ENCODE measurements around the gene DAND5.

The DAND5 gene

DNA sequence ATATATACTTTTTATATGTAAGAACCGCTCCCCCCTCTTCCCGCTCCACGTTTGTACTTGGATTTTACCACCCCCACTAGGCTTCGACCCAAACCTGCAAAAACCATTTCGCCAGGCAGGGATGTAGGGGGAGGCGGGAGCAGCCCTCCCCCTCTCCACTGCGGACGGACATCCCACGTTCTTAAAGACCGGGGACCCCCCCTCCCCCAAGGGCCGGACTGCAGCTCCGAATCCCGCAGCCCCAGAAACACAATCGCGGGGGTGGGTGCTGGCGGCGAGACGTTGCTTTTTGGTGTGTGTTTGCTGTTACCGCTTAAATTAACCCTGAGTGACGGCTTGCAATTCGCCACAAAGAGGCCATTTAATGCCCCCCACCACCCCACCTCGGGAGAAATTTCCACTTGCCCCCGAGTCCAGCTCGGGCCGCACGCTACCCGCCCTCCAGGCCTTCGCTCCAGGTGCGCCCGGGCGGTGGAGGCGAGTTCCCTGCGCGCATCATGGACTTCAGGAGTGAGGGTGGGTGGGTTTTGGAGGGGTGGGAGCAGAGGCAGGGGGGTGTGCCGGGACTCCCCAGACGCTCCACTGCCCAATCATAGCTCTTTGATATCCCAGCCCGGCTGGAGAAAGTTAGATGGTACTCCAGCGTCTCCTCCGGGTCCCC lies 41.7 kb downstream of the DAND5 start:
- DNase-seq, result no peak

DNA sequence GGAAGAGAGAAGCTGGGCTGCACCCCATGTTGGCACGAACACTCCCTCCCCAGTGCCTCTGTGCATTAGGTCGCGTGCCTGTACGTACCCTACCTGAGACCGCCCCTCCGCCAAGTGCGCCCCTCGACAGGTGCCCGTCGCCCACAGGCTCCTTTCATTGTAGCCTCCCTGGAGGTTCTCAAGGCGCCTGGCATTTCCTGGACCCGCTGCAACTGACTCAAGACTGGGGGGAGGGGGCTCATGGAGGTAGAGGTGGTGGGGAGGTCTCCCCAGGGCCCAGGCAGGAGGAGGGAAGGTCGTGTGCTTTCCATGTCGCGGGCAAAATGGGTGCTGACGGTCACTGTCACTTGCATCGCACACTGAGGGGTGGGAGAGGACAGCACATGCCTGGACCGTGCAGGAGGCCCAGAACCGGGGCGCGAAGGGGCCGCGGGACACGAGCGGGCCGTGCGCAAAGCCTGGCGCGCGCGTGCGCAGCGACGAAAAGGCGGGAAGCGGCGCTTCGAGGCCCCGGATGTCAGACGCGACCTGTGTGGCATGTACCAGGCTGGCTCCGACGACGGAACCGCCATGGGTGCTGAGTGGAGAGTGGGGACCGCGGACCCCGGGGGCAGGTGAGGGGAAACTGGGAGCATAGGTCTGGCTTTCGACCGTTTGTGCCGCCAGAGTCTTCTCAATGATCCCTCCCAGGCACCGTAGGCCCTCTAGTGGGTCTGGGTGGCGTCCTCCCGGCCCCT lies 42.4 kb downstream of the DAND5 start:
- no peak for DNase-seq

DNA sequence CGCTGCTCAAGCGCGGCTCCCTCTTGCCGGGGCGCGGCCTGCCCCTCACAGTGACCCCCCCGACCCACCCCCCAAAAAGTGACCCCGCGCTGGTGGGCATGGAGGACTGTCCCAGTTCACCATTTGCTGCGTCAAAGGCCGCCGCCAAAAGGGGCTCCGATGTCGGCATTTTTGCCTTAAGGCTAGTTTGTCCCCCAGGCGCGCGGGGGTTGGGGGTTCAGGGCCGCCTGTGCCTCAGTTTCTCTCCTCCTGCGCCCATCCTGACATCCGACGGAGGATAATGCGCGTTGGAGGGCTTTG lies 43.0 kb downstream of the DAND5 start:
- no peak for DNase-seq

DNA sequence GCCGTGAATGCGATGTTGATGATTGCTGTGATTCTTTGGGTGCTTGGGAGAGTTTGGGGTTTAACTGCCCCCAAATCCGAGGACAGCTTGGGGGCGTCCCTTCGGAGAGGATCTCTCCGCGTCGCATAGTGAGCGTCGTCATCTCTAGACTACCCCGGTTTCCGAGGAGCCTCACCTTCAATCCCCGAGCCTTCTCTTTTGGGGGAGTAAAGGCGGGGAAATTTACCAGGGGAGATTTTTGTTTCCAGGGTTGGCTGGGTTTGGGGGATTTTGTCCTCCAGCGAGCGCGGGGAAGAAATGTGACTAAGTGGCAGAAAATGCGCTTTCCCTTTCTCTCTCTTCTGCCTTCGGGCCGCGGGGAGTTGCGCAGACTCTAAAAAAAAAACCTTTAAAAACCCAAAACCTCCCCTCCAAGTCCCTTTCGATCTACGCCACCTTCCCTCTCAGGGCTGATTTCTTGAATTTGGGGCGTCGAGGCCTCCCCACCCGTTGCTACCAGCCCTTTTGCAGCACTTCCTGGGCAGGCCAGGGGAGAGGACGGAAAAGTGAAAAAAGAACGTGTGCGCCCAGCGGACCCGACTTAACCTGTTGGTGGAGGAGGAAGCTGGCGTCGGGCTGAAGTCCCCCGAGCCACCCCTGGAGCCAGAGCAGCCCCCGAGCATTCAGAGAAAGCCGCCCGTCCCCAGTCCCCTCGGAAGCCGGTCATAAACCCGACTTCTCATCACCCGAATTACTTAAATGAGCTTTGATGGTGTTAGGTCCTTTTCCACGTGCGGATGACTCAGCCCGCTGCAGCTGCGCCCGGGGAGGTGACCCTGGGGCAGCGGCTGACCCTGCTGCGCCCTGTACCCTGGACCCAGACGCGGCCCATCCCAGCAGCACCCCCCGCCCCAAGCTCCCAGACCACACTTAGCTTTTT lies 43.6 kb downstream of the DAND5 start:
- DNase-seq, result peak in 1 of 2 donors; percentile 36

DNA sequence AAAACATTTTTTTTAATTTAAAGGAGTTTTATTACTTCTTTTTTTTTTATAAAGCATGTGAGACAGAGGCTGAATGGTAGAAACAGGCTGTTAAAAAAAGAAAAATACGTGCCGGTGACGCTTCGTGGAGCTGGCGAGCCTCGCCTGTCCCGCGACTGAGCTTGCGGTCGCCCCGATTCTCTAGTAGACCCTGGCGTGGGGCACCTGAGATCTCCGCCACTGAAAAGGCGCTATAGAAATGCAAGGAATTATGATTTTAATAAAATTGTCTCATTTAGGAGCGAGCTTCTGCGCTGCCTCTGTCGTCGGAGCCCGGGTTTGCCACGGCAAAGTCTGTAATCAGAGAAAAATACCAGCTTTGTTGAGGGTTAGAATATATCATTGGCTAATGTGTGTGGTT lies 44.3 kb downstream of the DAND5 start:
- no peak for DNase-seq

GRCh38 chr19:13014101-13014920 lies 44.9 kb downstream of the DAND5 start:
- no peak for DNase-seq

DNA sequence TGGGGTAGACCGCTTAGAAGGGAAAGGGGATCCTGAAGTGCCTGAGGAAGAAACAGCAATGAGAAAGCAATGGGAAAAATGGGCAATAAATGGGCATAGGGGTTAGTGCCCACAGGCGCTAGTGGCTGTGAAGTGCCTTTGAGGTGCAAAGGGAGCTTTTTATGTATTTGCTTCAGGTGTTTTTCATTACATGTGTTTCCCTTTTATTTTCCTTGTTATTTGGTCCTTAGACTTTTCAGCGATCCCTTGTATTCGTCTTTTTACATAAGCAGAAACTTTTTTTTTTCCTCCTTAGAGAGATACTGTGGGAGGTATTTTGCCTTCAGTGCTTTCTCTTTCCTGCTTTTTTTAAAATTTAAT lies 45.5 kb downstream of the DAND5 start:
- DNase-seq, result no peak

- DNase-seq, result no peak
Measured at GRCh38 chr19:13015361-13016223, 46.2 kb downstream of the DAND5 start.

GRCh38 chr19:13016245-13016627 lies 46.9 kb downstream of the DAND5 start:
- DNase-seq, result no peak

GRCh38 chr19:13016628-13017305 lies 47.4 kb downstream of the DAND5 start:
- no peak for DNase-seq

DNA sequence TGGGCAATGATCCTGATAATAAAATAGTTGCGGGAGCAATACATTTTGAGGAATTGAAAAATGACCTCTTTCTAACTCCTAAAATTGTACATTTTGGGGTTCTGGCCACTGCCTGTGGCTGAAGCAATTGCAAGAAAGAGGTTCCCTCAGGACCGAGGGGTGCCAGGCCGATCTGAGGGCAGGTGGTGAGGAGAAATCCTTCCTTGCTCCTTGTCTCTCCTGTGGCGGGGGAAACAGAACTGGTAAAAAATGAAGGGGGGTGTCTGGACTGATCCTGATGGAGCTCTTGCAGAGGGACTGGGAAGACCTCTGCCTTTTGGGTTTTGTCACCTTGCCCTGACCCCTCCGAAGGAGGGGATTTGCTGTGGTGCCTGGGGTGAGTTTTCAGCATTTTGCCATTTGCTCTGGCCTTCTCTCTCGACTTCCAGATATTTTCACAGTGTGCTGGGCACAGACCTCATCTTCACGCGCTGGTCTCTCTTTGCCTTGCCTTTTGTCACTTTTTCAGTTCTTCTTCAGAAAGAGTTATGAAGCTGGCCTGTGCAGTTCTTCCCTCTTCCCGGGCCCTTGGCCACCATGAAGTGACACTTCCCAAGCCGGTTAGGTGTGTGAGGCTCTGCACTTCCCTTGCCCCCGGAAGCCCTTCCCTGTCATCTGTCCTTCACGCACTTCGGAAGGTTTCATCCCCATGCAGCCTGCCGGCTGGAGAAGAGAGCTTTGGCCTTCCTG lies 48.1 kb downstream of the DAND5 start:
- DNase-seq, result no peak

- DNase-seq, result no peak
Measured at GRCh38 chr19:13018035-13018914, 48.9 kb downstream of the DAND5 start.

DNA sequence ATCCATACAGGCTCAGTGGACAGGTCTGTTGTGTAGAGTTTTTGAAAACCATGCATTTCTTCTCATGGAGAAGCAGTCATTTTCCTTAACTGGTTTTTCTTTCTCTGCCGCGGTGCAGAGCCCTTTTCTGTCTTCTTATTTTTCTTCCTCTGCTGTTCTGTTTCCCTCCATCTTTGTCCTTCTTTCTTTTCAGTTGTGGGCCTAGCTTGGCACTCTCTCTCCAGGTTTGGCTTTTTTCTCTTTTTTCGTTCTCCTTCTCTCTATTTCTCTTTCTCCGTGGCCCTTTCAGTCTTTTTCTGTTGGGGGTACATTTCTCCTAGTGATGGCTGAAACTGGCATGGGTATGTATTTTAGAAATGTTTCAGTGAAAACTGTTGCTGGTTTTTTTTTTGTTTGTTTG lies 50.0 kb downstream of the DAND5 start:
- DNase-seq, result no peak

DNA sequence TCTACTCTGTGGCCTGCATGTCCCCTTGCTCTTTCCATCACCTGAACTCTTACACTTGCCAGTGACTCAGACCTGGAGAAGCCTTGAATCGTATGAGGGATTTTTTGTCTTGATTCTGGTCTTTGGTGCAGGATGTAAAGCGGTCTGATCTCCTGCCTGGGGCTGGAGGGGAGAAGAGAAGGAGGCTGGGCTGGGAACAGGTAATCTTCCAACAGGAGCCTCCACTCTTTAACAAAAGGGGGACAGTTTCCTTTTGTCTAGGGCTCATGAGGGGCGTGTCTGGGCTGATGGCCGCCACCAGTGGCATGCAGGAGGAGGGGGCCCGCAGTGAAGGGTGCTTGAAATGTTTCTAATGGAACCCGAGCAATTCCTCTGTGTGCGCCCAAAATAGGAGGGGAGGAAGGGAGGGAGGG lies 50.6 kb downstream of the DAND5 start:
- no peak for DNase-seq

DNA sequence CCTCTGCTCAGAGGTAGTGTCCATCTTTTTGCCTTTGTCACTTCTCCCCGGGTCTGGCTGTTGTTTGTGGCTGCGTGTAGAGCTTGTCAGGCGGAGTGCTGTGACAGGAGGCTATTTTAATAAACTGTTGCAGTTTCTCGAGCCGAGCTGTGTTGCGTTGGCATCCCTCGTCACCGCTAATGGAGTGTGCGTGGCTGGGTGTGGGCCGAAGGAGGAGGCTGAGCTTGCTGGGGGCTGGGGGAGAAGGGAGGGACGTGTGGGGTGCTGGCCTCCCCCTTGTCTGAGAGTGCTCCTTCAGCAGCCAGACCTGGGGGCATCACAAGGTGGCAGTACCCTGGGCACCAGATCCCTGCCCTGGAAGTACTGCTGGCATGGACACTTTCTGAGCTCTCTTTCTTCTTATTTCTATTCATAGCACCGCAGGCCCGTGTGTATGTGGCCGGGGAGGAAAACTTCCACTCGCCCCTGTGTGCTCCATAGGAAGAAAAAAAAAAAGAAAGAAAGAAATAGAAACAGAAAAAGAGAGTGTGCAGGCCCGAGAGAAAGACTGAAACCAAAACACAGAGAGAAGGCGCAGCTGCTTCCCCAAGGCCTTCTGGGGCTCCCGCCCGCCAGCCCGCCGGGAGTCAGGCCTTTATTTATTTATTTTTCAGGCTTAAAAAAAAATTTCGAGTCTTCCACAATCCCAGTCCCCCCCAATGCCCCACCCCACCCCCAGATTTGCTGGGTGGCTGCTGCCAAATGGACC lies 52.9 kb downstream of the DAND5 start:
- DNase-seq, result no peak

GRCh38 chr19:13022859-13023636 lies 53.7 kb downstream of the DAND5 start:
- no peak for DNase-seq

- no peak for DNase-seq
Measured at GRCh38 chr19:13023656-13024055, 54.3 kb downstream of the DAND5 start.

Measured in CD4-positive, alpha-beta T cell treated with Interferon alpha-2 for 1 hour (primary cell).